NCI-H1048 (cell line): ENCODE measurements around the gene DDX4.
"Not testable (repeated sequence)": the region's sequence is repeated elsewhere in the genome, so short reads cannot be mapped to it uniquely, and the experiment has no call there.

Source experiments
- DNase-seq: peaks from one replicate; lab custom pipeline; 2025; lab: John Stamatoyannopoulos, UW

DDX4 gene

DNA sequence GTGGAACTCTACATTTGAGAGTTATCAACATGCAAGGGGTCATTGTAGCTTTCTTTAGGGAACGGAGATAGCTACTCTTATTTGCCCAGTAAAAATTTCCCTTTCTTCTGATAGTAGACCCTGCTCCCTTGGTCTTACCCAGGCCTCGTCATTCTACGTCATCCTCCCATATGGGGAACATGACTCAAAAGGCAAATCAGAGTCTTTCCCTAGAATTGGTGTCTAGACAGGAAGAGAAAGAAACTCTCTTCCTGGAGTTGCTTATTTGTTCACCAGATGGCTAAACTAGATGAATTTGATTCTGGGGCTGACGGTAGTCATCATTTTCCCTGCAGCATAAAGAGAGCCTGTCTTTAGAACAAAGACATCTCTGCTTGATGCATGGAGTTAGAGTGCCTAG, 13.6 kb upstream of the DDX4 start:
- no peak for DNase-seq

DNA sequence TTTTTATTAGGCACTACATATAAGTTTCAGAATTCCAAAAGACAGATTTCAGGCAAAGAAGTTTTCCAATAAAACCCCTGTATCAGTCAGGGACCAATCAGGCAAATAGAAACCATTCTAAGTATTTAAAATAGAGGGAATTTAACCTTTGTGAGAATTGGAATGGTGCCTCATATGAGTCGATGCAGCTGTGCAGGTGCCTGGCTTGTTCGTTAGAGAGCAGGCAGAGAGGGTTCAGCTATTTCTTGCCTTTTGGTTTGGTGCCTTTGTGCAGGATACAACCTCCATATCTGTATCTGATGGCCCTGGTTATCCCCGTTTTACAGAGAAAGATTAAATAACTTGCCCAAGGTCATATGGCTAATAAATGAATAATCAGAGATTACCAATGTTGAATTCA, 6.0 kb upstream of the DDX4 start:
- no peak for DNase-seq

DNA sequence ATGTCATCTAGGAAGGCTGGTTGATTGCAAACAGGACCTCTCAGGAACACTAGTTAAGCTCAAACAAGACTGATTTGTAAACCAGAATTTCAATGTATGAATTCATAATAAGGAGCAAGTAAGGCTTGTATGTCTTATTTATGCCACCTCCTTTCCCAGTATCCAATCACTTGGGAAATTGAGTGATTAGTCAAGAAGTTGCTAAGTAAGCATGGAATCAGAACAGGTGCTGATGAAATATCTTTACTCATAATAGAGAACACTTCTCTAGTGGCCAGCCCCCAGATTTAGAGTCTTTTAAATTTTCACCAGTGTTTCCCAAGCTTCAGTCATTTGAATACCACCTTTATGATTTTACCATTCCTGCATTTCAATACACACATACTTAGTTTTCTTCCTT, 5.3 kb upstream of the DDX4 start:
- no peak for DNase-seq

- DNase-seq, result no peak
These were observed 3.2 kb upstream of the DDX4 start for GRCh38 chr5:55734658-55735057.

DNA sequence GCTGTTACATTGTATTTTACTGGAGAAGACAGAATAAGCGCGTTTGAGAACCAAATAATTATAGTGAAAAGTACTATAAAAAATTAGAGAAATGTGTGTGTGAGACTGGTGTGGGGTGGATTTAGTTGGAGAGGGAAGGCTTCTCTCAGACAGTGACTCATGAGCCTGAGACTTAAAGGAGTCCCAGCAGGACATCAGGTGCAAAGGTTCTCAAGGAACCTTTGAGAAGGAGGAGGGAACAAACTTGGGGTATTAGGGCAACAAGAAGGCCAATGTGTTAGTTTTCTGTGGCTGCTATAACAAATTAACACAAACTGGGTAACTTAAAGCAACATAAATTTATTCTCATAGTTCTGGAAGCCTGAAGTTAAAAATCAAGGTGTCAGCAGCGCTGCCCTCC, 4.9 kb downstream of the DDX4 start:
- no peak for DNase-seq

GRCh38 chr5:55747778-55748318, 10.0 kb downstream of the DDX4 start:
- DNase-seq, result no peak

GRCh38 chr5:55749387-55749786, 11.5 kb downstream of the DDX4 start:
- DNase-seq, result no peak

DNA sequence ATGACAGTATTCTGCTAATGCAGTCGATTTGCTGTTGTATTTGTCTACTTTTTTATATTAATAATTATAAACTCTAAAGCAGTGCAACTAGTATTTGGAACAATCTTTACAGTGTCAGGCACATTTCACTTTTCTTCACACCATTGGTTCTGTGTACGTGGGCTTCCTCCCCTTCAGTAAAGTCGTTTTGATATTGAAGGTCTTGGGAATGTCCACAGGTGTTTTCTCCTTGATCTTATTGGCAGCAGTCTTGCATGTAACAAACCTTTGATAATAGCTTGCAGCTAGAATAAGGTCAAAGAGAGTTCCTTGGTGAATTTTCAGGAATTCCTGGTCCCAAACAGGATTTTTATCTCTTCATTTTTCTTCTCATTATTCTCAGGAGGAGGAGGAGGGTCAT, 12.2 kb downstream of the DDX4 start:
- DNase-seq, result no peak

- no peak for DNase-seq
These were observed 12.6 kb downstream of the DDX4 start for GRCh38 chr5:55750499-55750898.

GRCh38 chr5:55758231-55758630, 20.4 kb downstream of the DDX4 start:
- DNase-seq, result no peak

GRCh38 chr5:55758714-55759113, 20.9 kb downstream of the DDX4 start:
- no peak for DNase-seq

DNA sequence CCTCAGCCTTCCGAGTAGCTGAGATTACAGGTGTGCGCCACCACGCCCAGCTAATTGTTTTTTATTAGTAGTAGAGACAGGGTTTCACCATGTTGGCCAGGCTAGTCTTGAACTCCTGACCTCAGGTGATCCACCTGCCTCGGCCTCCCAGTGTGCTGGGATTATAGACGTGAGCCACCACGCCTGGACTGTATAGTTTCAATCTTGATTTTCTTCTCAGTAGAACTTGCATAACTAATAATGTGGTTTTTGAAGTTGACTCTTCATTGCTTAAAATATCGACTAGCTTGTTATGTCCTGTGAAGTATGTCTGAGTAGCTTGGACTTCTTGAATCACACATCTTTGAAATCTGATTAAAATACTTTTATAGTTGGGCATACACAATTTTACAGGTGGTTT, 23.9 kb downstream of the DDX4 start:
- not testable (repeated sequence) for DNase-seq

DNA sequence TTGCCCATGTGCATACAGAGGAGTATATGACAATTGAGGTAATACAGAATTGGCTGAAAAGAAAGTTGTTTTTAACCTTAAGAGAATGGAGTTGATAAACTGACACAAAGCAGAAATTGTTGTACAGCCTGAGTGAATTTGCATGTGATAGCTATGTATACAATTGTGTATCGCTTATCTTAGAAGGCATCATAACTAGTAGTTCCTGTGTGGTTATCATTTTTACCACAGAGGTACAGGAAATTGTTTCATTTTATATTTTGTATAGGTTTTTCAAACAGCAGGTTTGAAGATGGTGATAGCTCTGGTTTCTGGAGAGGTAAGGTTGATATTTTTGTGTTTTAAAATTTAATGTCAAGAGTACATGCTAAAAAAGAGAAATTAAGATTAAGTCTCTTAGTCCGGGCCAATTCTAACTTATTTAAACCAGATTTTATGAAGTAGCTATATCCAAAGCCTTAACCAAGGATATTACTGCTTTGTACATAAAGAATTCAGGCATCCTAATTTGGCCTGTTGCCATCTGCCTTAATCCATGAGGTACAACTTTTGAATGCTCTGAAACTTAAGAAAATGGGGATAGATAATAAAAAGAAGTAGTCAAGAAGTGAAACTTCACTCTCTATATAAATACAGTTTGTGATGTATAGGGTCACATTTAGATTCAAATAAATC, 26.0 kb downstream of the DDX4 start:
- no peak for DNase-seq

DNA sequence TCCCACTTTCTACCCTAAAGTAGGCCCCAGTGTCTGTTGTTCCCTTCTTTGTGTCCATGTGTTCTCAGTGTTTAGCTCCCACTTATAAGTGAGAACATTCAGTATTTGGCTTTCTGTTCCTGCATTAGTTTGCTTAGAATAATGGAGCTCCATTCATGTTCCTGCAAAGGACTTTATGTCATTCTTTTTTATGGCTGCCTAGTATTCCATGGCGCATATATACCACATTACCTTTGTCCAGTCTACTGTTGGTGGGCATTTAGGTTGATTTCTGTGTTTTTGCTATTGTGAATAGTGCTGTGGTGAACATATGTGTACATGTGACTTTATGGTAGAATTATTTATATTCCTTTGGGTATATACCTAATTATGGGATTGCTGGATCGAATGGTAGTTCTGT, 30.4 kb downstream of the DDX4 start:
- no peak for DNase-seq

- DNase-seq, result no peak
These were observed 33.4 kb downstream of the DDX4 start for GRCh38 chr5:55771175-55771655.

- DNase-seq, result no peak
These were observed 35.2 kb downstream of the DDX4 start for GRCh38 chr5:55773057-55773456.

GRCh38 chr5:55777332-55777731, 39.5 kb downstream of the DDX4 start:
- DNase-seq, result no peak

DNA sequence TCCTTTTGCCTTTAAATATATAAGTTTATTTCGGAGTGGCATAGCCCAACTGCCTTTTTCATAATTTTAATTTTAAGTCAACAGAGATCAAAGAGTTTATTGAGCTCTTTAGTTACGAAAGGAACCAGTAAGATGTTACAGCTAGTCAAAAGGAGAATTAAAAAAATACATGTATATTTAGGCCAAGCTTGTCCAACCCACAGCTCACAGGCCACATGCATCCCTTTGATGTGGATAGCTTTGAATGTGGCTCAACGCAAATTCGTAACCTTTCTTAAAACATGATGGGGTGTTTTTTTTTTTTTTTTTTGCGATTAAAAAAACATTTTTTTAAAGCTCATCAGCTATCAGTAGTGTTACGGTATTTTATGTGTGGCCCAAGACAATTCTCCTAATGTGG, 63.1 kb downstream of the DDX4 start:
- no peak for DNase-seq

DNA sequence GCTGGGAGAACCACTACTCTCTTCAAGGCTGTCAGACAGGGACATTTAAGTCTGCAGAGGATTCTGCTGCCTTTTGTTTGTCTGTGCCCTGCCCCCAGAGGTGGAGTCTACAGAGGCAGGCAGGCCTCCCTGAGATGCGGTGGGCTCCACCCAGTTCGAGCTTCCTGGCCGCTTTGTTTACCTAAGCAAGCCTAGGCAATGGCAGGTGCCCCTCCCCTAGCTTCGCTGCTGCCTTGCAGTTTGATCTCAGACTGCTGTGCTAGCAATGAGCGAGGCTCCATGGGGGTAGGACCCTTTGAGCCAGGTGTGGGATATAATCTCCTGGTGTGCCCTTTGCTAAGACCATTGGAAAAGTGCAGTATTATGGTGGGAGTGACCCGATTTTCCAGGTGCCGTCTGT, 71.0 kb downstream of the DDX4 start:
- not testable (repeated sequence) for DNase-seq

DNA sequence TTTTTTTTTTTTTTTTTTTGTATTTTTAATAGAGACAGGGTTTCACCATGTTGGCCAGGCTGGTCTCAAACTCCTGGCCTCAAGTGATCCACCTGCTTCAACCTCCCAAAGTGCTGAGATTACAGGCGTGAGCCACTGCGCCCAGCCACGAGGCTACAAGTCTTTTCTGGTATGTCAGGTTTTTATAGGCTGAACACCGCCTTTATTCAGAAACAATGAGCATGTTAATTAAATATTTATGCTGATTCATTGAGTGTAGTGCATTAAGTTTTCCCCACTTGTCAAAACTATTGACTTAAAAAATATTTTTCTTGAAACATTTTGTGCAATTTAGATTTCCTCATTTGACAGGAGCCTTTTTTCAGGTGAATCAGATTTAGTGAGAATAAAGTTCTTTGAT, 78.1 kb downstream of the DDX4 start:
- not testable (repeated sequence) for DNase-seq

GRCh38 chr5:55816342-55816741, 78.5 kb downstream of the DDX4 start:
- no peak for DNase-seq

- DNase-seq, result no peak
These were observed 79.2 kb downstream of the DDX4 start for GRCh38 chr5:55817030-55817429.

- DNase-seq, result no peak
These were observed 82.6 kb downstream of the DDX4 start for GRCh38 chr5:55820488-55820887.
